SW480 (cell line): Measurements from ENCODE around the gene ZNF277.
A peak's percentile ranks its signal among the peaks of the same experiment; 100 is the strongest.

Experiments
- DNase-seq: peaks from one replicate; pipeline ENCODE4 v3.0.0-alpha.2; 2016; ENCODE audit warnings: low spot score

Gene ZNF277

DNA sequence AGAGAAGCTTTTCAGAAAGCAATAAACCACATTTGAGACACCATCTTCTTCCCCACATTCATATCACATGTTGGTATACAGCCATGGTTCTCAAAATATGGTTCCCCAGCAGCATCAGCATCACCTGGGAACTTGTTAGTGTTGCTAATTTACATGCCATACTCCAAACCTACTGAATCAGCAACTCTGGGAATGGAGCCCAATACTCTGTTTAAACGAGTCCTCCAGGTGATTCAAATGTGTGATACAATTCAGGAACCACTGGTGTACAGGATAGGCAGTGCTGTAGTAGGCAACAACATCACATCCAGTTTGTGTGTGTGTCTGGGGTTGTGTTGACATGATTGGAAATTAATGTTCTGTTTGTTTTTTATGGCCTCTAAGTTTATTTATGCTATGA is 47.7 kb downstream of the ZNF277 start:
- DNase-seq = no peak

DNA sequence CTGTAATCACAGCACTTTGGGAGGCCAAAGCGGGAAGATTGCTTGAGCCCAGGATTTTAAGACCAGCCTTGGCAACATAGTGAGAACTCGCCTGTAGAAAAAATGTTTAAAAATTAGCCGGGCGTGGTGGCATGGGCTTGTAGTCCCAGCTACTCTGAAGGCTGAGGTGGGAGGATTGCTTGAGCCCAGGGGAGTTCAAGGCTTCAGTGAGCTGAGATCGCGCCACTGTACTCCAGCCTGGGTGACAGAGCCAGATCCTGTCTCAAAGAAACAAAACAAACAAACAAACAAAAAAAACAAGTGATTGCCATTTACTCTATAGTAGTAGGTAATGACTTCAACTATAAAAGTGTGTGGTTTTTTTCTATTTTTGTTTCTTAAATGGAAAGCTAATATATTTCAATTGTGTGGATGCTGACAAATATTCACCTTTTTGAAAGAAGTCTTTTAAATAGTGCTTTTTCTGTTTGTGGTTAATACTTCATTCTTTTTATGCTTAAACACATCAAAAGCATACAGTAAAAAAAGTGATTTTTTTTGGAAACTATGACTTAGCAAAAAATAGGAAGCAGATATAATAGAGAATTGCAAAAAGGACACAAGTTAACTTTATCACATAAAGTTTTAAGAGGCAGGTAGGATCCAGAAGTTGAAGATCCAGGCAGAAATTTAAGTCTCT is 48.4 kb downstream of the ZNF277 start:
- DNase-seq = no peak

DNA sequence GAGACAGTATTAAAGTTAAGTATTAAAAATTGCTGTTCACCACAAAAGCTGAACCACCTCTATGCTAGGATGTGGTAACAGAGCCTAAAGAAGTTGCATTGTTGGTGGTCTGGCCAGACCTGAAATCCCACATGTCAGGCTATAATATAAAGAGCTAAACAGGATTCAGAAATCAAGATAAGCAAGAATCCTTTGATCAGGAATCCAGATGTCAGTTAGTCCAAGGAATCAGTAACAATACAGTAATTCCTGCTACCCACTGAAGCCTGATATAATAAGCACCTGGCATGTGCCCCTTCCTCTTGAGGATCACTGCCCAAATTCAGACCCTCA is 48.9 kb downstream of the ZNF277 start:
- DNase-seq = peak; percentile 9

DNA sequence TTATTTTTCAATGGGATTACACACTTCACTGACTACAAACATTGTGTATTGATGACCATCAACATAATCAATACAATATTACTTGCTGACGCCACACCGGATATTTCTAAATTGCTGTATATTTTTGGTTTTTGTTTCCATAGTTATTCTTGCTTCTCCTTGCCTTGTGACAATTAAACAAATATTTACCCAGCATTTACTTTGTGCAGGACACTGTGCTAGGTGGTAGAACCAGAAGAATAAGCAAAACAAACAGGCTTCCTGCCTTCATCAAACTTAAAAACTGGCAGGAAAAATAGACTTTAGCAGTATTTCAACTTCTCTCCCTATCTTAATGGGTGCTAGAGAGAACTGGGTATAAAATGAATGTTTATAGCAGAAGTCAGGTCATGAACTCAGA is 50.6 kb downstream of the ZNF277 start:
- DNase-seq = no peak

DNA sequence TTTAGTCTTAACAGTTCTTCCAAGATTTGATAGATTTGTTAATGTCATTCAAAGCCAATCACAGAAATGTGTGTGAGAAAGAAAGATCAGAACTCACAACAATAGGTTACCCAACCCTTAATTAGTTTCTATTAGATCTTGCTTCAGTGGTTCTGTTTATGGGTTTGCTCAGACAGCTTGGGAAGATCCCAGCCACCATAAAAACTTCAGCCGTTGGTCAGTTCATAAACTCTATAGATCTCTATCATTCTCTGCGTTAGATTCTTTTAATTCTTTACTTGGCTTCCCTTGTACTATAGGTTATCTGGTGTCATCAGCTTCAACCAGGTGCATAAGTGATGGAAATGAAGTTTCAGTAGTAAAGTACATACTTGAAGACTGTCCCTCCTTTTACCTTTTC is 54.4 kb downstream of the ZNF277 start:
- no peak for DNase-seq

DNA sequence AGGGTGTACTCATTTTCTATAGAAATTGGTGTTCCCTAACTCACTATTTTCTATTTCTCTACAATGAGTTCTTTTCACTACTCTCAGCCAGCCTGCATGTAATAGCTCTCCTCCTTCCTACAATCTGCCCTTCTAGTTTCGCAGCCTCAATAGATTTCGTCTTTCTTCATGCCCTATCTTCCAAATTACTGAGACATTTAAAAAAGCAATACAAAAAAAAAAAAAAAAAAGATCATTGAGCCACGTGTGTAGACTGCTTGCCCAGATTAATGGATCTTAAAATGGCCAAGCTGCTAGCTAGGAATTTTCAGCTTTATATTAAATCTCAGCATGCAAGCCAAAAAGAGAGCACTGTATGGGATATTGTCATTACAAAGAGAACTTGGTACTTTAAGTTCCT is 55.5 kb downstream of the ZNF277 start:
- DNase-seq = no peak

DNA sequence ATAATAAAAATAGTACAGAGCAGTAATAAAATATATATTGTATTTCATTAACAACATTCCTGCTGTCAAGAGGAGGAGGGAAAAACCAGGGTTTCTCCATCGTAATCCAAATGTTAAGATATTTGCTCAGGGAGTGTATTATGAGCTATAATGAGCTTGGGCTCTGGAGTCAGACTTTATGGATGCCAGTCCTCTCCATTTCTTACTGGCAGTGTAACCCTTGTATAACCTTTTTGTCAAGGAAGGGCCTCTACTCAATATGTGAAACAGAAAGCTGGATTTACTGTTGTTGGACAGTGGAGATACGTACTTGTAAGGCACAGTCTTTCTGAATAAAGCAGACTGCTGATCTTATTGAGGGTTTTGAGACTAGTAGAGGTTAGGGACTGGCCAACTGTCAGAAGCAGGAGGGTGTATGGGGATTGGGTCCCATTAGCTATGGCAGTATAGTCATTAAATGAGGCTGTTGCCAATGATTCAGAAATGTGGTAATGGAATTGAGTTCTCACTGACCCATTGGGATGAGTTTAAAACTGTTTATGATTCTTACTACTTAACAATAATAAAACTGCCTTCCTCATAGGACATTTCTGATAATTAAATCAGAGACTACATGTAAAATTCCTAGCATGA is 56.5 kb downstream of the ZNF277 start:
- DNase-seq = no peak

DNA sequence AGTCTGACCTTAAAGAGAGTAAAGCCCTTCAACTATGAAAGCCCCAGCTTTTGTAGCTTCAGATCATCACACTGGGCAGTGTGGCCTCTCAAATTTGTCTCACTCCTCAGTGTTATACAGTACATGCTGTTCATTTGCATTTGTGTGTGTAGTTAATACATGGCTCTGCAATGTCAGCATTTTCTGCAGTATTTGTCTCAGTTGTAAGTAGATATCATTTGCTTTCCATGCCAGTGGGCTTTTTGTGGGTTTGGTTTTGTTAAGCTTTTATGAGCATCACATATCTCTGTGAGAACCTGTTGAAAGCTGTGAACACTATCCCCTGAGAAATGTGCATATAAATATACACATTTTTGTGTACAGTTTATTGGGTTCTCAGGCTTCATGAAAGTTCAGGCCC is 57.0 kb downstream of the ZNF277 start:
- DNase-seq = no peak

DNA sequence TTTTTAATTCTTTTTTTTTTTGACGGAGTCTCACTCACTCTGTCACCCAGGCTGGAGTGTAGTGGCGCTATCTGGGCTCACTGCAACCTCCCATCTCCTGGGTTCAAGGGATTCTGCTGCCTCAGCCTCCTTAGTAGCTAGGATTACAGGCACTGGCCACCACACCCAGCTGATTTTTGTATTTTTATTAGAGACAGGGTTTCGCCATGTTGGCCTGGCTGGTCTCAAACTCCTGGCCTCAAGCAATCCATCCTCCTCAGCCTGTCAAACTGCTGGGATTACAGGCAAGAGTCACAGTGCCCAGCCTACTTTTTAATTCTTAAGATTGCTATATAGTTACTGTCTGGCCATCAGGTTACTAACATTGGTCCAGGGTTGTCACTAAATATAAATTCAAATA is 59.6 kb downstream of the ZNF277 start:
- DNase-seq = no peak

DNA sequence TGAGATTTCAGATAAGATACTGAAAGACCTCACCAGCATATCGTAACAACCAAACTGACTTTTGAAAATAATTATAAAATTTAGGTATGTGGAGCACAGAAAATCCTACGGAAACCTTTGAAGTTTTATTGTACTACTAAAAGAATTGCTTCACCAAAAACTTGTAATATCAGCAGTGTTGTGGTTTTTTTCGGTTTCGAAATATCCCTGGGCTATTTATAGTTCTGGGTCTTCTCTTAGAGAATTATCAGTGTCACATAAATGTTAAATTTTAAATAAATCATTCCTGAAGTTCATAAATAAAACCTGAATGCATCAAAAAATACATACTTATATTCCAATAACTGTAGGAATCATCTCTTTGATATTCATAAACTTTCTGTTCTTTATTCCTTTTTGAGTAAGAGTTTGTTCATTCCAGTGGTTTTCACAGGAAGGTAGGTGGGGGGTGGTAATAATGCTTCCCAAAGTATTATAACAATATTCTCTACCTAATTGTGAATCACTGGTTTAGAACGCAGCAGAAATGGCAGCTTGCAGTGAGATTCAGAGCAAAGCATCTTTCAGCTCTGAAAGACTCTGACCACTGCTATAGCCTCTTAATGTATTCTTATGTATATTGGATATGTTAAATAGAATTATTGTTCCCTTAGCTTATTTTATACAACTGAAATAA is 60.2 kb downstream of the ZNF277 start:
- peak; percentile 40 for DNase-seq

DNA sequence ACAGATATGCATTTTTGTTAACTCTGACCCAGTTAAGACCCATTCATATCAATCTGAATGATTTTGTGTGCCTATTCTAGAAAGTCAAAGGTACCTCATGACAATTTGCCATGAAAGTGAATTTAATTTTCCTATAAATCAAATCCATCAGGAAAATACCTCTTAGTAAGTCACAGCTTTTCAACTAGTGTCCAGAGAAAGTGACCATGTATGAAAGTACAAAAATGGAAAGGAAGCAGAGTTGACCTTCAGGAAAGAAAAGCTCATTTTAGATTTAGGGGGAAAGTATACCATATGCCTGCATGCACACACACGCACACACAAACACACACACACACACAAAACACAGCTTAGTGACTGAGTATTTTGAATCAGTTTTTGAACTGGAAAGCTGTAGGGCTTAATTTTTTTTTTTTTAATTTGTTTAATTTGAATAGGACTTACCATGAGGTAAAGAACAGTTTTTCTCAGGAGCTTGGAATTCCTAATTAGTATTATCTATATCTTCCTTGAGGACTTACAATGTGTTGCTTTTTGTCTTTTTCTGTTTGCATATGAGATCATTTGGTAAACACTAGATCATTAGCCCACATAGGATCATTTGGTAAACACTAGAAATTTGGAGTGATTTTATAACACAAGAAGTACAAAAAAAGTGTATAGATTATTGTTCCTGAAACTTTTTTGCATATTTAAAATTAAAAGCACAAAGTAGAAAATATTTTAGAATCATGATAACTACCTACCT is 61.6 kb downstream of the ZNF277 start:
- no peak for DNase-seq

DNA sequence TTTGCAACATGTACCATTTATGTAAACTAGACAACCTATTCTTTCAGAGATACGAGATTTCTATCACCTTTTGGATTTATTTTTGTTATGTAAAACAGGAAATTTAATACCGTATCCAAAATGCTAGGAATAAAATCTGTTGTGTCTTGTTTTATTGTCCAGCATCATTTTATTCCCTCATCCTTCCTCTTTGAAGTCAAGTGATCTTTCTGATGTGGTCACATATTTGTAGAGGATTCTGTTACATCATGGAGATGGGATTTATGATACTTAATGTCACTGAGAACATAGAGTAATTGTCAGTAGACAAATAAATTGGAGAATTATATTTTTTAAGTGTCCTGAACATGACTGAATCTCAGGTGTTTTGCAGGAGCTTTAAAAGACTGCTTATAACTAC is 64.7 kb downstream of the ZNF277 start:
- DNase-seq = peak; percentile 92

DNA sequence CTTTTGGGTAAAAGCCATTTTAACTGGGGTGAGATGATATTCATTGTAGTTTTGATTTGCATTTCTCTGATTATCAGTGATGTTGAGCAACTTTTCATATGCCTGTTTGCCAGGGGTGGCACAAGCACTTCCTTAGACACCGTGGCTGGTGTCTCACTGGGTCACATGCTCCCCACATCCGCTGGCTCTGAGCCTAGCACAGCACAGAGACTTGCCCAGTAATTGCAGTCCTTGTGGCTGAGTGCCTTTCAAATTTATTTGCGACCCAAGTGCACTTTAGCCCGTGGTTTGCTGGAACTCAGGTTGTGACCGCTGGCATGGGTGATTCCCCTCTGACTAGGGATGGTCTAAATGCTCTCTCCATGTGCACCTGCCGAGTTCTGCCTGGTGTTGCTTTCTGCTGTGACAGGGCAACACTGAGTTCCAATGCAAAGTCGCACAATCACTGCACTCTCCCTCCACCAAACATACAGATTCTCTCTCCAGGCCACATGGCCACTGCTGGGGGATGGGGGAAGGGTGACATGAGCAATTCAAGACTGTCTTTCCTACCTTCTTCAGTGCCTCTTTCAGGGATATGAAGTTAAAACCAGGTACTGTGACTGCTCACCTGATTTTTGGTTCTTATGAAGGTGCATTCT is 66.5 kb downstream of the ZNF277 start:
- peak; percentile 95 for DNase-seq

DNA sequence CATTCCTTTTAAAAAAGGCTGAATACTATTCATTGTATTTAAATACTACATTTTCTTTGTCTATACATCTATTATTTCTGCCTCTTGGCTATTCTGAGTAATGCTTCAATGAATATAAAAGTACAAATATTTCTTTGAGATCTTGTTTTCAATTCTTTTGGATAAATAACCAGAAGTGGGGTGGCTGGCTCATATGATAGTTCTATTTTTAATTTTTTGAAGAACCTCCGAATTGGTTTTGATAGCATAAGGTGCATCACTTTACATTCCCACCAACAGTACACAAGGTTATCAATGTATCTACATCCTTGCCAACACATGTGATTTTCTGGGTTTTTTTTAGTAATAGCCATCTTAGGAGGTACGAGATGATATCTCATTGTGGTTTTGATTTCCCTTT is 72.5 kb downstream of the ZNF277 start:
- DNase-seq = no peak

DNA sequence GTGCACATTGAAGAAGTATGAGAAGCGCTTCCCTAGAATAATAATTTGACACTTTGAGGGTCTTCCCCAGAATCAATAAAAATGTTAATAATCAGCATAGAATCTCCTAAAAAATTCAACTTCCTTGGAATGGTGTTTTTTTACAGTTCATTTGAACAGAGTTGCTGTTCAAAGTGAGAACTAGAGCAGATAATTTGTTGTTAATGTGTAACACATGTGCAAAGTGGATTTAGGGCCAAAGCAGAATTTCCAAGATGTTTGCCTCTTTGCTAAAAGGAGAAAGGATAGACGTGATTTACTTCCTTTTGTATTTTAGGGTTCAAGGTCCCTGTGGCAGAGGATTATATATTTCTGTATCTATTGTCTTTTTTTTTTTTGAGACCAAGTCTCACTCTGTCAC is 73.8 kb downstream of the ZNF277 start:
- no peak for DNase-seq

DNA sequence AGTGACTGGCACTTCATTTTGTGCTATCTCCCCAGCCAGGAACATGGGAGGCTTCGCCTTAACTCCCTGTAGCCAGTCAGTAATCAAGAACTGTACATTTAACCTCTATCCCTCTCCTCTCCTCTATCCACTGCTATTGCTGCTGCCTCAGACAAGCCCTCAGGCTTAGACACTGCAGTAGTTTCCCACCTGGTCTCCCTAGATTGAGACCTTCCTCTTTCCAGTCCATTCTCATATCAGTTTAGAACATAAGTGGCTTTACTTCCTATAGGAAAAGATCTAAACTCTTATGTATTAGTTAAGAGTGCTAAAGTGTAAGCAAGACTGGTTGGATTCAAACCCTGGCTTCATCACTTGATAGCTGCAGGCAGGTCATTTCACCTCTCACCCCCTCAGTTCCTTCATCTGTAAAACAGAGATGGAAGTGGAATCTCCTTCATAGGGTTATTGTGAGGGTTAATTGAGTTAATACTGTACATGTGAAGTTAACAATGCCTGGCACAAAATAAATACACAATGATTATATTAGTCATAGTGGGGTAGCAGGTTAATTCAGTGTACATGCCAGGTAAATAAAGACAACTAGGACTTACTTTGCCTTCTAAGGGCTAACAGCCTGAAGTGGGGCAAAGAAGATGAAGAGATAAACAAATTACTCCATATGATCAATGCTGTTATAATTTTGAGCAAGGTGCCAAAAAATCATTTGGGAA is 76.1 kb downstream of the ZNF277 start:
- DNase-seq = no peak

DNA sequence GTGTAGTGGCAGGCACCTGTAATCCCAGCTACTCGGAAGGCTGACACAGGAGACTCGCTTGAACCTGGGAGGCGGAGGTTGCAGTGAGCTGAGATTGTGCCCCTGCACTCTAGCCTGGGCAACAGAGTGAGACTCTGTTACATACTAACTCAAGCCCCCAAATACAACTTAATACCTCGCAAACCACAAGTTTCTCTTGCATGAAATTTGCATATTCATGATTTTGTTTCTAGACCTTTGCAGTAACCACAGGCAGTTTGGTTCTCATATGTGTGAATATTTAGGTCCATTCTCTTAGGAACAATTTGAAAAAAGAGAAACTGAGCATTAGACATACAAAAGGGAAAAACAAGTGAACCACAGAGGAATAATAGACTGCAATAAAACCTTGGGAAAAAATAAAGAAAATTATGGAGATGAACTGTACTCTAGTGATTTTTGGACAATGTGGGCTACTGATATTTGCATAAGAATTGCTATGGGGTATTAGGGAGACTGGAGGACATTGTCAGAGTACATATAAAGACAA is 77.0 kb downstream of the ZNF277 start:
- DNase-seq = no peak

DNA sequence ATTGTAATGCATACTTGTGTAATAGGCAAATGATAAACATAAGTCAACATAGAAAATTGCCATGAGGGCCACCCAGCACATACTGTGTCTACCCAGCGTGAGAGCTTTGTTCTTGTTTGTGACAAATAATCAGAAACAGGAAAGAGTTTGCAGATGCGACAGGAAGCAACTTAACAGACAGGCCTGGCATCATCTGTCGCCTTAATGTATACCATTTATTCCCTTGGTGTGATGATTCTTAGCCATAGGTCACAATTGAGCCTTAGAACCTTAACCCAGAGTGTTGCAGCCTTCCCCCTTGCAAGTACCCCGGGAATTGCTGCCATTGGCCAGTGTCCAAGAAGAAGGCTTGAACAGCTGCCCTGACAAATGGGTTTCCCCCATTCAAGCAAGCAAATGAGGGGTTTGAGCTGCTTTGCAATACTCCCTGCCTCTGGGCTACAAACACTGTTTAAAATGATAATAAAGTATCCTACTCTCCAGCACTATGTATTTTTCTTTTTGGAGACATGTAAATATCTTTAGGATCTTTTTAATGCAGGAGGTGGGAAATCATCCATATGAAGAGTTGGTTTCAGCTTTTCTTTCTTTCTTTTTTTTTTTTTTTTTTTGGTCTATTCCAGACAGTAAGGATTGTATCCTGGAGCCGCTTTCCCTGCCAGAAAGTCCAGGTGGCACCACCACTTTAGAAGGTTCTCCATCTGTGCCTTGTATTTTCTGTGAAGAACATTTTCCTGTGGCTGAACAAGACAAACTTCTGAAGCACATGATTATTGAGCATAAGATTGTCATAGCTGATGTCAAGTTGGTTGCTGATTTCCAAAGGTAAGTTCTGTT is 80.0 kb downstream of the ZNF277 start:
- DNase-seq = no peak

DNA sequence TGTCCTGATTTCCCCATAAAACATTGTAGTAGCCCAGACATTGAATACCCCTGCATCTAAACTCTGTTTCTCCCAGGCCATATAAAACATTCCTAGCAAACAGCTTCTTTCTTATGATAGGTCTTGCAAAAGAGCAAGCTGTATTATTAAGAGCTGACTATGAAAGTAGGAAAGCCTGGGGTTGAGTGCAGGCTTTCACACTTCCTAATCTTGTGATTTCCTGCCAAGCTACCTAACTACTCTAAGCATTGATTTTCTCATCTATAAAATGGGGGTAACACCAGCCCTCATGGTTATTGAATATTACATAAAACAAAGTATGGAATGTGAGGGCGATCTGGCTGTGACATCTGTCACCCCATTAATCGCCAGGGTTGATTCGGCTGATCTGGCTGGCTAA is 81.8 kb downstream of the ZNF277 start:
- DNase-seq = no peak

DNA sequence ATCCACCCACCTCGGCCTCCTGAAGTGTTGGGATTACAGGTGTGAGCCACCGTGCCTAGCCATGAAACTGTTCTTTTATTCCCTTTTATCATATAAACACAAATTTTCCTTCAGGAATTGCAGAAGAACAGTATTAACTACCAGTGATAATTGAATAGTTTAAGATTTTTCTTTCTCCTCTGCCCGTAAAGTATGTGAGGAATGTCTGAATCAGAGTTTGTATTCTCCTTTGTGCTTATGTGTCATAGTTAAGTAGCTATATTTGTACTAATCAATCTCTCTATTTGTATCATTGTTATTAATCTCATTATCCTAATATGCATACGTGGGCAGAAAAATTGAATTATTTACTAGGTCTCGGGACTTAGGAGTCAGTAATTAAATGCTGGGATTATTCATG is 83.6 kb downstream of the ZNF277 start:
- no peak for DNase-seq

DNA sequence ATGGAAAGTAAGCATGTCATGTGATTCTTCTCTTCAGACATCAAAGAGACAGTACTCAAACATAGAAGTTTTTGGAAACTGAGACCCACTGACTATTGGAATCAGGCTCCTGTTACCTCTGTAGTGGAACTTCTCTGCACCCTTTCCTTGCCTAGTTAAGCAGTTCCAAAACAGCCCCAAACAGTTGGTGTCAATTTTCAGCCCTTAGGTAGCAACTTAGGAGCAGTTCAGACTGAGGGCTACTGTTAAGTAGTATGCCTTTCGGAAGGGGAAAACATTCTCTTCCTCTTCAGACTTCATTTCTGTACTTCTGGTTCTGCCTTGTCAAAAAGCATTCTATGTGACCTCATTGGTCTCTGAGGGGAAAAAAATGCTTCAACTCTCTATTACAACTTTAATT is 85.7 kb downstream of the ZNF277 start:
- no peak for DNase-seq
